Measurements from ENCODE around the gene CALML4.
"Not testable (repeated sequence)": the region's sequence is repeated elsewhere in the genome, so short reads cannot be mapped to it uniquely, and the experiment has no call there.

Gene CALML4

DNA sequence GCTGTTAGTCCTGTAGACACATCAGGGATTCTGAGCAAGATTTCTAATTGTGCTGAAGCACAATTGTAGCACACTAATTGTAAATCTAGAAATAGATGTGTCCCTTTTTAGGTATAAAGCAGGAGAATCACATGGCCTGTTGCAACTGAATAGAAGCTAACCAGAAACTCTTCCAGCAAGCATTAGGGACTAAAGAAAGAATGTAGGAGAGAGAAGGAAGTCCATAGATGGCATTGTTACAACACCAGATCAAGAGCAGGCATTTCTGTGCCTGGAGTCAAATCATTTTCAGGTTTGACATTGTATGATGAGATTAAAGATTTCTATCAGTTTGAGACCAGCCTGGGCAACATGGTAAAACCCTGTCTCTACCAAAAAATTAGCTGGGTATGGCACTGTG is 27.4 kb downstream of the CALML4 start:
- H3K27me3 ChIP-seq (ENCODE audit: control insufficient read depth, insufficient read depth, low read length) = no peaks in the 10 kb centered on the region
- H3K4me1 ChIP-seq (ENCODE audit: control insufficient read depth, low read depth, low read length) = no peaks in the 10 kb centered on the region
- H3K27ac ChIP-seq (ENCODE audit: low read length) = no peak overlapping the region
- H3K9me3 ChIP-seq (ENCODE audit: control insufficient read depth, low read depth, low read length) = no peaks in the 10 kb centered on the region
- H3K36me3 ChIP-seq (ENCODE audit: control insufficient read depth, low read depth, low read length) = peaks cover 25% of the 10 kb centered on the region
- H3K4me3 ChIP-seq (ENCODE audit: low read length) = no peak overlapping the region
- H3K9ac ChIP-seq (ENCODE audit: low read length) = no peak overlapping the region

DNA sequence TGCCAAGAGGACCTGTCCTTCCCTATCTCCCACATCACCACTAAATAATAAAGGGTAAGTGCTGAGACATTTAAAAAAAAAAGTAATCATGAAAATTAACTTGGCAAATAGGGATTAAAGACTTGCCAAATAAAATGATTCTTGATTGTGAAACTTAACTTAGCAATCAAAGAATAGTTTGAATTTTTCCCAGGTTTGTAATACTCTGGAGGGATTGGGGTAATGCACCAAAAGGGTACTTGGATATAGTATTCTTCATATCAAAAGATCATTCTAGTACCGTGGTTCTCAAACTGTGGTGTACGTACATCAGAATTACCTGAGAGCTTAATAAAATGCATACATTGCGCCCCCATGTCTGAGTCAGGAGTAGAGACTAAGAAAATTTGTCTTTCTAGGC is 28.5 kb downstream of the CALML4 start:
- no peaks in the 10 kb centered on the region for H3K27me3 ChIP-seq (ENCODE audit: control insufficient read depth, insufficient read depth, low read length)
- H3K4me1 ChIP-seq (ENCODE audit: control insufficient read depth, low read depth, low read length) = no peaks in the 10 kb centered on the region
- H3K9me3 ChIP-seq (ENCODE audit: control insufficient read depth, low read depth, low read length) = no peaks in the 10 kb centered on the region
- H3K9ac ChIP-seq (ENCODE audit: low read length) = no peak overlapping the region
- no peak overlapping the region for H3K27ac ChIP-seq (ENCODE audit: low read length)
- peaks cover 23% of the 10 kb centered on the region for H3K36me3 ChIP-seq (ENCODE audit: control insufficient read depth, low read depth, low read length)
- no peak overlapping the region for H3K4me3 ChIP-seq (ENCODE audit: low read length)

DNA sequence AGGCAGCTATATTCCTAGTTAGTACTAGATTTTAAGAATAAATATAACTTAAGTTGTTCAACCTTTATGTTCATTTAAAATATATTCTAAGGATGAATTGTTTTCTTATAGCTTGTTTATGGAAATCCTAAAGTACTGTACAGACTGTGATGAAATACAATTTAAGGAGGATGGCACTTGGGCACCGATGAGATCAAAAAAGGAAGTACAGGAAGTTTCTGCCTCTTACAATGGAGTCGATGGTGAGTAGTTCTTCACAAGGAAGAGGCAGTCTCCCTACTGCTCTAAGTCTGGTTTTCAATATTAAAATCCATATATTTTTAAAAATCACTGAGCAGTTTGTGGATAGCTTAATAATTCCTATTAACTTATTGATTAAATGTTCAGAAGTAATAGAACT is 29.6 kb downstream of the CALML4 start:
- Histone ChIP-seq H3K4me3 (ENCODE audit: low read length) (no peak overlapping the region), H3K27me3 (ENCODE audit: control insufficient read depth, insufficient read depth, low read length) (no peaks in the 10 kb centered on the region), H3K36me3 (ENCODE audit: control insufficient read depth, low read depth, low read length) (peaks cover 17% of the 10 kb centered on the region), H3K9me3 (ENCODE audit: control insufficient read depth, low read depth, low read length) (no peaks in the 10 kb centered on the region), H3K9ac (ENCODE audit: low read length) (no peak overlapping the region), H3K27ac (ENCODE audit: low read length) (no peak overlapping the region), H3K4me1 (ENCODE audit: control insufficient read depth, low read depth, low read length) (no peaks in the 10 kb centered on the region)

DNA sequence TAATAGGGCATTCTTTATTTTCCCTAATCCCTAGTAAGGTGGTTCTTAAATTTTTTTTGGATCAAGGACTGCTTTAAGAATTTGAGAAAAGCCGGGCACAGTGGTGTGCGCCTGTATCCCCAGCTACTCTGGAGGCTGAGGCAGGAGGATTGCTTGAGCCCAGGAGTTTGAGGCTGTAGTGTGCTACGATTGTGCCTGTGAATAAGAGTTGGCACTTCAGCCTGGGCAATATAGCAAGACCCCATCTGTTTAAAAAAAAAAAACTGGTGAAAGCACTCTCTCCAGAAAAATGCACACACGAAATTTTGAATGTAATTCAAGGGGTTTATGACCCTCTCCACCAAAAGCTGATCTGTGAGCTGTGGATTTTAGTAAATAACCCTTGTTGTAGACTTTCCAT is 32.0 kb downstream of the CALML4 start:
- no peaks in the 10 kb centered on the region for H3K4me1 ChIP-seq (ENCODE audit: control insufficient read depth, low read depth, low read length)
- peaks cover 17% of the 10 kb centered on the region for H3K36me3 ChIP-seq (ENCODE audit: control insufficient read depth, low read depth, low read length)
- no peak overlapping the region for H3K4me3 ChIP-seq (ENCODE audit: low read length)
- no peaks in the 10 kb centered on the region for H3K9me3 ChIP-seq (ENCODE audit: control insufficient read depth, low read depth, low read length)
- H3K27me3 ChIP-seq (ENCODE audit: control insufficient read depth, insufficient read depth, low read length) = no peaks in the 10 kb centered on the region
- H3K27ac ChIP-seq (ENCODE audit: low read length) = no peak overlapping the region
- H3K9ac ChIP-seq (ENCODE audit: low read length) = no peak overlapping the region

DNA sequence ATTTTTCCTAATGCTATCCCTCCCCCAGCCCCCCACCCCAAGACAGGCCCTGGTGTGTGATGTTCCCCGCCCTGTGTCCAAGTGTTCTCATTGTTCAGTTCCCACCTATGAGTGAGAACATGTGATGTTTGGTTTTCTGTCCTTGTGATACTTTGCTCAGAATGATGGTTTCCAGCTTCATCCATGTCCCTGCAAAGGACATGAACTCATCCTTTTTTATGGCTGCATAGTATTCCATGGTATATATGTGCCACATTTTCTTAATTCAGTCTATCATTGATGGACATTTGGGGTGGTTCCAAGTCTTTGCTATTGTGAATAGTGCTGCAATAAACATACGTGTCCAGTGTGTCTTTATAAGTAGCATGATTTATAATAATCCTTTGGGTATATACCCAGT is 33.1 kb downstream of the CALML4 start:
- not testable (repeated sequence) for H3K9ac ChIP-seq (ENCODE audit: low read length); H3K4me3 ChIP-seq (ENCODE audit: low read length); H3K4me1 ChIP-seq (ENCODE audit: control insufficient read depth, low read depth, low read length); H3K36me3 ChIP-seq (ENCODE audit: control insufficient read depth, low read depth, low read length); H3K9me3 ChIP-seq (ENCODE audit: control insufficient read depth, low read depth, low read length); H3K27ac ChIP-seq (ENCODE audit: low read length); H3K27me3 ChIP-seq (ENCODE audit: control insufficient read depth, insufficient read depth, low read length)

DNA sequence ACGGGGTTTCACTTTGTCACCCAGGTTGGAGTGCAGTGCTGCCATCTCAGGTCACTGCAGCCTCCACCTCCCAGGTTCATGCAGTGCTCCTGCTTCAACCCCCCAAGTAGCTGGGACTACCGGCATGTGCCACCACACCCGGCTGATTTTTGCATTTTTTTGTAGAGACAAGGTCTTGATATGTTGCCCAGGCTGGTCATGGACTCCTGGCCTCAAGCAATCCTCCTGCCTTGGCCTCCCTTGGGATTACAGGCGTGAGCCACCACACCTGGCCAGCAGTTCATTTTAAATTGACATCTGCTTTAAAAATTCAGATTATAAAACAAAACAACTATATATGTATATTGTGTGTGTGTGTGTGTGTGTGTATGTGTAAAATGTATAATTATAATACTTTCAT is 38.3 kb downstream of the CALML4 start:
- Histone ChIP-seq H3K4me1 (ENCODE audit: control insufficient read depth, low read depth, low read length) (no peaks in the 10 kb centered on the region), H3K9me3 (ENCODE audit: control insufficient read depth, low read depth, low read length) (no peaks in the 10 kb centered on the region), H3K4me3 (ENCODE audit: low read length) (no peak overlapping the region), H3K27ac (ENCODE audit: low read length) (no peak overlapping the region), H3K36me3 (ENCODE audit: control insufficient read depth, low read depth, low read length) (peaks cover 8% of the 10 kb centered on the region), H3K27me3 (ENCODE audit: control insufficient read depth, insufficient read depth, low read length) (no peaks in the 10 kb centered on the region), H3K9ac (ENCODE audit: low read length) (no peak overlapping the region)

DNA sequence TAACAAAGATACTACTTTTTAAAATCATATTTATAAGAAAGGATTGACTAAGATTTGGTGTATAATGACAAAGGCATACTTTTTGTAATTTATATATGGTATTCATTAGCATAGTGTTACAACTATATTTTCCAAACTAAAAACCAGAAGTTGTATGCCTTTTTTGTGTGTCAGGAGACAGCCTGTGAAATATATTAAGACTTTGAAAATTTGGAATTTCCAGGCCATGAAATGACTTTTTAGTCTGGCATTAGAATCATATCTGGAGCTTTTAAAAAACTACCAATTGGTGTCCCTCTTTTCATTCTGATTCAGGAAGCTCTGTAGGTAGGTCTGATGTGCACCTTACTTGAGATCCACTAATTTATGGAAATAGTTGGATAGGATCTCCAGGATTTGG is 41.9 kb downstream of the CALML4 start:
- H3K27me3 ChIP-seq (ENCODE audit: control insufficient read depth, insufficient read depth, low read length) = no peaks in the 10 kb centered on the region
- H3K4me1 ChIP-seq (ENCODE audit: control insufficient read depth, low read depth, low read length) = no peaks in the 10 kb centered on the region
- H3K9me3 ChIP-seq (ENCODE audit: control insufficient read depth, low read depth, low read length) = no peaks in the 10 kb centered on the region
- H3K27ac ChIP-seq (ENCODE audit: low read length) = no peak overlapping the region
- H3K4me3 ChIP-seq (ENCODE audit: low read length) = no peak overlapping the region
- peaks cover 16% of the 10 kb centered on the region for H3K36me3 ChIP-seq (ENCODE audit: control insufficient read depth, low read depth, low read length)
- H3K9ac ChIP-seq (ENCODE audit: low read length) = no peak overlapping the region

DNA sequence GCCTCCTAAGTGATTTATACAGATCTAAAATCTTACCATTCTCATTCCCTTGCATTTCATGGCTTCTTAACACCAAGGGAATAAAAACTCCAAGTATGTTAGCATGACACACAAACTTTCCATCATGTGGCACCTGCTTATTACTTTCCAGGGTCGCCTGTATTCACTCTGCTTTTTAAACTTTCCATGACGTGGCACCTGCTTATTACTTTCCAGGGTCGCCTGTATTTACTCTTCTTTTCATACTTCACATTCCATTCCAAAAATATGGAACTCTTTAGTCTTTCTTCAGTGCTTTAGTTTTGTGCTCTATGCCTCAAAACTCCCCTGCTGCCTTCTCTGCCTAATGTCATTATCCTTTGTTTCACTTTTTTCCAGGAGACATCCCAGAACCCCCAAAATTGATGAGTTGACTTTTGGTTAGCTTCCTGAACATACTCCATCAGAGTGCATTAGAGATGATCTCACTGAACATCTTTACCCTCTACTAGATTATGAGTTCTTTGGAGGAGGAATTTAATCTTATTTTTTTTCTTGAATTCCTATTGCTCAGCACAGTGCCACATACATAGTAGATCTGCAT is 47.0 kb downstream of the CALML4 start:
- Histone ChIP-seq H3K36me3 (ENCODE audit: control insufficient read depth, low read depth, low read length) (peaks cover 13% of the 10 kb centered on the region), H3K4me1 (ENCODE audit: control insufficient read depth, low read depth, low read length) (no peaks in the 10 kb centered on the region), H3K9ac (ENCODE audit: low read length) (no peak overlapping the region), H3K4me3 (ENCODE audit: low read length) (no peak overlapping the region), H3K9me3 (ENCODE audit: control insufficient read depth, low read depth, low read length) (no peaks in the 10 kb centered on the region), H3K27ac (ENCODE audit: low read length) (no peak overlapping the region), H3K27me3 (ENCODE audit: control insufficient read depth, insufficient read depth, low read length) (no peaks in the 10 kb centered on the region)

DNA sequence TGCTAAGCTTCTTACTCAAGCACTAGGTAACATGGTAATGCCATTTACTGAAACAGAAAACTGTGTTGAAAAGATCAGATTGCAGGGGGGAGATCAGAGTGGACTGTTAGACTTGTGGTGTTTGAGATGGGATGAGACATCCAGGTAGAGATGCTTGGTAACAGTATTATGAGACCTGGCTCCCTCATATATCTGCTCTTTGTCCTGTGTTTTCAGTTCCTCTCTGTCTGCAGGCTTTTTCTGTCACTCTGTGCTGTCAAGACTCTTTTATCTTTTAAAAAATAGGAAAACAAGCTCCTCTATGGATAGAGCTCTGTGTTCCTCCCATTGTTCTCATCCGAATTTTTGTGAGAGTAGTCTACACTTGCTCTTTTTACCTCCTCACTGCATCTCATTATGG is 48.1 kb downstream of the CALML4 start:
- peaks cover 13% of the 10 kb centered on the region for H3K36me3 ChIP-seq (ENCODE audit: control insufficient read depth, low read depth, low read length)
- H3K9ac ChIP-seq (ENCODE audit: low read length) = no peak overlapping the region
- no peak overlapping the region for H3K27ac ChIP-seq (ENCODE audit: low read length)
- H3K27me3 ChIP-seq (ENCODE audit: control insufficient read depth, insufficient read depth, low read length) = no peaks in the 10 kb centered on the region
- H3K4me1 ChIP-seq (ENCODE audit: control insufficient read depth, low read depth, low read length) = no peaks in the 10 kb centered on the region
- no peak overlapping the region for H3K4me3 ChIP-seq (ENCODE audit: low read length)
- H3K9me3 ChIP-seq (ENCODE audit: control insufficient read depth, low read depth, low read length) = no peaks in the 10 kb centered on the region

DNA sequence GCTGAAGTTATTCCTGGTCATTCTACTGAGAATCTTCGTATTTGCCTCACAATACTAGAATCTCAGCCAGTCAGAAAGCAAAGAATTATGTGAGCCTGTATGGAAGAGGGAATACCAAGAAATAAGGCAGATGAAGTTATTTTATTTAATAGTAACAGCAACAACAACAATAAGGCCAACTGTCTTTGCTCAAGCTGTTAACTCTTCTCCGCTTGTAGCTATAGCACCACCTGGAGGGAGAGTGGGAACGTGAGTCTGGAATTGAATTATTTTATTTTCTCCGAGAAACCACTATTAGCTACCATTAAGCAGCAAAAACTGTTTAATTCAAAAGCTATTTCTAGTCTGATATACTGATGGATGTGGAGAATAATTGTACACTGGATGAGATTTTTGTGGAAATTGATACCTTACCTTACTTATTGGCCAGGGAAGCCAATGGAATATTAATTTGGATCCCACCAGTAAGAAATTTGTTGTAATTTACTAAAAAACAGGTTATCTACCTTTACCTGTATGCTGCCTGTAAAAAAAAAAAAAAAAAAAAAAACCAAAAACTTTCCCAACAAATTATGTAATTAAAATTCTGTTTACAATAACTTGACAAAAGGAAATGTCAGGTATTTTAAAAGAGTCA is 50.1 kb downstream of the CALML4 start:
- Histone ChIP-seq H3K9me3 (ENCODE audit: control insufficient read depth, low read depth, low read length) (no peaks in the 10 kb centered on the region), H3K27me3 (ENCODE audit: control insufficient read depth, insufficient read depth, low read length) (no peaks in the 10 kb centered on the region), H3K4me3 (ENCODE audit: low read length) (no peak overlapping the region), H3K4me1 (ENCODE audit: control insufficient read depth, low read depth, low read length) (no peaks in the 10 kb centered on the region), H3K27ac (ENCODE audit: low read length) (no peak overlapping the region), H3K36me3 (ENCODE audit: control insufficient read depth, low read depth, low read length) (peaks cover 10% of the 10 kb centered on the region), H3K9ac (ENCODE audit: low read length) (no peak overlapping the region)

DNA sequence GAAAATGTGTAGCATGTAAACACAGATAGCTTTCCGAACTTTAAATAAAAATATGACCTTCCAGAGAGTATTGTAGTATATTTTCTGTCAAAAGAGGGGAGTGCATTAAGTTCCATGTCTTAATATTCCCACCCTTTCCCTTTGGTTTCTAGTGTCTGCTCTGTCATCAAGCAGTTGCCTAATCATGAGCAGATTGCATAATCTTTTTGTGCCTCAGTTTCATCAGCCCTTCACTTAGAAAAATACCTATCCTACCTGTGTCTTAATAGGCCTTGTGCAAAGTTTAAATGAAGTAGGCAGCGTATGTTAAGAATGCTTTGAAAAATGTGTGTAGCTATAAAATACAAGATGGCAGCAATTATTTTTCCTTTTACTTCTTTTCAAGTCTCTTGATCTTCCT is 52.8 kb downstream of the CALML4 start:
- Histone ChIP-seq H3K9ac (ENCODE audit: low read length) (no peak overlapping the region), H3K27me3 (ENCODE audit: control insufficient read depth, insufficient read depth, low read length) (no peaks in the 10 kb centered on the region), H3K4me3 (ENCODE audit: low read length) (no peak overlapping the region), H3K36me3 (ENCODE audit: control insufficient read depth, low read depth, low read length) (peaks cover 5% of the 10 kb centered on the region), H3K27ac (ENCODE audit: low read length) (no peak overlapping the region), H3K9me3 (ENCODE audit: control insufficient read depth, low read depth, low read length) (no peaks in the 10 kb centered on the region), H3K4me1 (ENCODE audit: control insufficient read depth, low read depth, low read length) (no peaks in the 10 kb centered on the region)

DNA sequence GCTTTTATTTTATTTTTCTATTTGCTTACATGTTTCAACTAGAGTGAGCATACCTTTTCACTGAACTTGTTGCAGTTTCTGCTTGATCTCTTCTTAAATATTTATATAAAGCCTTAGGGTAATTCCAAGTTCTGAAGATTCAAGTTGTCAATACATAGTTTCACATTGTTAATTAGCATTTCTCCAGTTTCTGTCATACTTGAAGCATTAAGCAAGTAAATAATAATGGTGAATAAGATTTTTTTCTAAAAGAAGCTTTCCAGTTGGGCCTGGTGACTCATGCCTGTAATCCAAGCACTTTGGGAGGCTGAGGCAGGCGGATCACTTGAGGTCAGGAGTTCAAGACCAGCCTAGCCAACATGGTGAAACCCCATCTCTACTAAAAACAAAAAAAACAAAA is 53.9 kb downstream of the CALML4 start:
- Histone ChIP-seq H3K36me3 (ENCODE audit: control insufficient read depth, low read depth, low read length) (peaks cover 11% of the 10 kb centered on the region), H3K9ac (ENCODE audit: low read length) (no peak overlapping the region), H3K27ac (ENCODE audit: low read length) (no peak overlapping the region), H3K4me1 (ENCODE audit: control insufficient read depth, low read depth, low read length) (no peaks in the 10 kb centered on the region), H3K4me3 (ENCODE audit: low read length) (no peak overlapping the region), H3K27me3 (ENCODE audit: control insufficient read depth, insufficient read depth, low read length) (no peaks in the 10 kb centered on the region), H3K9me3 (ENCODE audit: control insufficient read depth, low read depth, low read length) (no peaks in the 10 kb centered on the region)

All from iPS-18a (cell line).